LHCN-M2 (cell line): ENCODE data around the gene IL34. TPM values are rescaled to one million over a fixed set of nuclear protein-coding genes. Genes with fewer than 3 reads are reported as not detected.
A peak's percentile ranks its signal among the peaks of the same experiment; 100 is the strongest.

Experiments
- DNase-seq: peaks from one replicate; pipeline ENCODE4 v3.0.0-alpha.2; 2012; ENCODE audit warnings: low read depth
- total RNA-seq: library from RNA; depleted of rRNA; stranded (reverse); fragments of >200 nt; gene quantifications from 2 replicates; pipeline ENCODE4 v1.2.3, GENCODE V29; 2014

The IL34 gene
- total RNA-seq, 1 experiment from 2014 or later, result 4.1 TPM

DNA sequence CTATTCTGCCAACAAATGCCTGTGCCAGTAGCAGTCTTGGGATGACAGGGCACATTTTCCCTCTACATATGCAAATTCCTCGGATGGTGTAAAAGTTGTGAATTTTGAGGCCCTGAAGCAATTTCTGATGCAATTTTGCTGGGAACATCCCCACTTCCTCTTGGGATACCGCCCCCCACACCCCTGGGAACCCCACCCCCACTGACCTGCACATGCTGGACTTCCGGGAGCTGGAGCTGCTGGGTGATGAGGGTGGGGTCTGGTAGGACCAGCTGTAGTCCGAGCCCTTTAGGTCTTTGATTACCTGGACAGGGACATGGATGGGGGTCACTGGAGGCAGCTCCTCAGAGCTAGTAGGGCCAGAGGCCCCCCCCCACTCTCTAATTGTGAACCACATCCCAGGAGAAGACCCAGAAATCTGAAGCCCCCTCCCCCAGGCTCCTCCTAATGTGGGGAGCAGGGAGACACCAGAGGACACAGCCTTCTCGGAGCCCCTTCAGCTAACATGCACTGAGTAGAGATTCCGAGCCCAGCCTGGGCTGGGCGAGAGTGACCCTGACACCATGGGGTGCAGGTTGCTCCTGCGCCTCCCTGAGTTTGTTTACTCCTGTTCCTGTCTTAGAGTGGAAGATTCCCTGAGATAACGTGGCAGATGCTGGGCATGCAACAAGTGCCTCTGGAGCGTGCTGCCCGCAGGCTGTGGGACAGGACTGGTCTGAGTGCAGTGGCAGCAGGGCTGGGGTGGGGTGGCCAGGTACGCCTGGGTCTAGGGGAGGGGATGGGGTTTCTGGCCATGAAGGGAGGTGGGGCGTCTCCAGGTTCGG, 30.5 kb downstream of the IL34 start:
- DNase-seq, result no peak

DNA sequence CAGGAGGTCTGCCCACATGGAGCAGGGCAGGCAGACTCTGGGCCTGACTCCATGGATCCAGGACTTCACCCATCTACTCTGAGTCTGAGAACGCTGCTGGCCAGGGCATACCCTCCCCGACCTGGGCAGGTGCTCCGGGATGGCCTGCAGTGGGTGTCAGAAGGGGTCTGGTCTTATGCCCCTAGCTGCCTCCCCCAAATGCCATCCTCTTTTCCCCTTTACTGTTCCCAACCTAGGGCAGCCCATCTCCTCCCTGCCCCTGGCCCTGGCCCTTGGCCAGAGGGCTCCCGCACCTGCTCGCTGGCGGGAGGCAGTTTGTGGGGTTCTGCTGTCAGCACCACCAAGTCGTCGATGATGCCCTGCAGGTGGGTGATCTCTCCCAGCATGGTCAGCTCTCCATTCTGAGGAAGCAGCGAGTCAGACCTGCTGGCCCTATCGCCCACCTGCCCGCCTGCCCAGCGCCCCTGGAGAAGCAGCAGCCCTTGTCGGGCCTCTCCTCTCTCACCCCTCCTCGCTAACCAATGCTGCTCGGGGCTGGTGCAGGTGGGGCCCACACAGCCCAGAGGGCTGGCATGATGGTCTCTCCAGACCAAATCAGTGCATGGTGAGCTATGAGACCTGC, 31.3 kb downstream of the IL34 start:
- DNase-seq, result no peak

DNA sequence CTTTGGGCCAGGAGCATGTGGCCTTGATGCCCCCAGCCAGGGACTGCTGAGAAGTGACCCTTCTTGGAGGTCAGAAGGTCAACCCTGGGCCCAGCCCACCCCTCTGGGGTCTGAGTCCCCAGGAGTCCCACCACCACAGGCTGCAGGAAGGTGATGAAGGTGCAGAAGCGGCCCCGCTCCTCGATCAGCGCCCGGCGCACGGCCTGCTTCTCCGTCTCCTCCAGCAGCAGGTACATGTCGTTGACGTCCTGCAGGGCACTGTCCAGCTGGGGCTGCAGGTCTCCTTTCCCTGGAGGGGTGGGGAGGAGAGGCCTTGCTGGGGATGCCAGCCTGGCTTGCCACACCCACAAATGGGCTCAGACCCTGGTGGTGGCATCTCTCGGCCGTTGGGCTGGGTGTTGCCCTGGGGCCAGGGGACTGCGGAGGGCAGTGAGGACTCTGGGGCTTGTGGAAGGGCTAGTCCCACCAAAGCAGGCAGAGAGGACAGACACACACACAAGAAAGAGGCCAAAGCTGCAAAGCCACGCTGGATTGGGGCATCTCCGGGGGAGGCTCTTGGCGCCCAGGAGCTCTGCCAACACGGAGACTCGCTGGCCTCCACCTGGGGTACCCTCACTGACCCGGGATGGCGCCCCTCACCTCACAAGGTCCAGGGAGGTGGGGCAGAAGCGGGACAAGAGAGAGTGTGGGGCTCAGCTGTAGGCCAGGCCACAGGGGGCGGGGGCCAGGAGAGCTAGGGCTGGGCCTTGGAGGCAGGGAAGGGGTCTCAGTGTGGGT, 31.9 kb downstream of the IL34 start:
- DNase-seq, result no peak

DNA sequence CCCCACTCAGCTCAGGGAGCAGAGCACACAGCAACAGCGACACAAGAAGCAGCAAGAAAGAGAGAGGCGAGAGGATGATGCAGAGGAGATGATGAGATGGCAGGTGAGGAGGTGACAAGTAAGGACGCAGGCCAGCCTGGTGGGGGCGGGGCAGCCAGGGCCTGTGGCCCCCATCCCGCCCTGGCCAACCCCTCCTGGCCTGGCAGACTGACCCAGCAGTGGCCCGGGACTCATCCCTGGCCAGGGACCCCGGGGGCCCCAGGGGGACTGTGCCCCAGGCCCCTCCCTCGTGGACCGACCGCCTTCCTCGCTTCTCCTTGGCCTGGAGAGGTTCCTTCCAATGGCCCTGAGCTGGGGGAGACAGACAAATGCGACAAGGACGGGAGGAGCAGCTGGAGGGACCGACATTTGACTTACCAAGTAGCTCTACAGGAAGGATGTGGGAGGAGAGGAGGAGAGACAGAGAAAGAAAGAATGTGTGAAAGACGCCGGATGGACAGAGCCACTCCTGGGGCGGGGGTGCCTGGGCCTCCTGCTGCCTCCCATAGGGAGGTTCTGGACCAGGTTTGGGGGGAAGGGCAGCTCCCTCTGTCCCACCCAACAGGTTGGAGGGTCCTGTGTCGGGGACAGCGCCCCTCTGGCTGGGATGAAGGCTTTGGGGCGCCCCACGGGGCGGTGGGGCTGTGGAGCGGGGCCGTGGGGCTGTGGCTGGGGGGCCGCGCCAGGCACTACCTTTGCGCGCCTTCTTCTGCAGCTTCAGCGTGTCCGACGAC, 32.7 kb downstream of the IL34 start:
- DNase-seq, result no peak

GRCh38 chr16:70679671-70680494, 33.5 kb downstream of the IL34 start:
- DNase-seq, result no peak

DNA sequence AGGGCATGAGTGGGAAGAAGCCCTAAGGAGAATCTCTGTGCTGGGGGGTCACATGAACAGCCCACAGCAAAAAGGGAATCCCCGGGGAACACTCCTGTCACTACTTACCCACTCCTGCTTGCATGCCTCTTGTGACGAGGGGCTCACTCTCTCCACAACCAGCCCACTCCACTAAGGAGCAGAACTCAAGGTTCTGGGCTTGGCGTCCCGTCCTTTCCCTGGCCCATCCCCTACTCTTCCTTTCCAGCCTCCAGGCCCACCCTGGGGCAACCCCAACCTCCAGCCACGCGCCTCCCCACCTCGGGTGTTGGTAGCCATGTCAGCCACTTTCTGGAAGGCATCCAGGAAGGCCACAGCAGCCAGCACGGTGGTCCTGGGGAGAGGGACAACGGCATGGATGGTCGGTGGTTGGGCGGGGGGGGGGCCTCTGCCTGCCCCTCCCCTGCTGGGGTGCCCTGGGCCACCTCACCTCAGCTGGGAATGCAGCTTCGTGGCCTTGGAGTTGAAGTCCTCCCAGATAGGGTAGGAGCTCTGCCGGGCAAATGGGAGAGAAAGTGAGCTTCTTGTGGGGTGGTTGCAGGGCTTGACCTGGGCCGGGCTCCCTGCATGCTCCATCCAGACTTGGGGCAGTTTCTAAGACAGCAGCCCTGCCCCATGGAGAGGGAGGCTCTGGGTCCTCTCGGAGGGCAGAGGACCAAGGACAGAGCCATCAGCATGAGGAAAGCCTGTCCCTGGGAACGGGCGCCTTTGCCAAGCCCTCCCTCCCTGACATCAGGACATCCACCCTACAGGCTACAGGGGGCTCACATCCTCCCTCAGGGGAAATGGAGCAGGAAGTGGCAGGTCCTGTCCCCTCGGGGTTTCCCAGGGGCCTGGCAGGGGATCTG, 34.4 kb downstream of the IL34 start:
- DNase-seq, result no peak

DNA sequence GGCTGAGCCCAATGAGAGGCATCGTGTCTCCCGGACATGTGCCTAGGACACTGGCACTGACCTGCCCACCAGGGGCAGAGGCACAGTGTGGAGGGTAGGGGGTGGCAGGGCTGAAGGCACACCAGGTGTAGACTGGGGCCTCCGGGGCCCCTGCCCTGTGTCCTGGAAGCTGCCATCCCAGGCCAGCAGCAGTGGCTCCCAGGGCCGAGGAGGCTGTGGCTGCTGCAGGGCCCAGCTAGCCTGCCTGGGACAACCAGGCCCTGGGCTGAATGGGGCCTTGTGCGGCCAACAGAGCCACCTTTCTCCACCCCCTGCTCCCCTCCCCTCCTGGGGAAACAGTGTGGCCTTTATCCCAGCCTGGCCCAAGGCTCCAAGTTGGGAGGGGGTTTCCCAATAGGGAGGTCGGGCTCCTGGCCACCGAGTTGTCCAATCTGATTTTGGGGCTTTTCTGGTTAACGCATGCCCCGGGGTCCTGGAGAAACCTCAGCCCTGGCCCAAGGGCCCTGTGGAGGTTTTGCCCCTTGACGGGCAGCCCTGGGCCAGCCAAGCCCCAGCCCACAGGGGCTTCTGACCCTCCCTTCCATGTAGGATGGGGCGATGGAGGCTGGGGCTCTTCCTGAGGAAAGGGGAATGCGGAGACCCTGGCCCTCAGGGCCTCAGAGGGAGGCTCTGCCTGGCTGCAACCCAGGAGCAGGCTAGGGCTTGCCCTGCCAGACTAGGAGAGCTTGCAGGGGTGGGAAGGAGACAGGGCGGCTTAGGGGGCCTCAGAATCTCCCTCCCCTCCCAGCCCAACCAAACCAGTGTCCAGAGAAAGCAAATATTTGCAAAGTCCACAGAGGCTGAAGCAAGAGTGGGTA, 35.3 kb downstream of the IL34 start:
- no peak for DNase-seq

DNA sequence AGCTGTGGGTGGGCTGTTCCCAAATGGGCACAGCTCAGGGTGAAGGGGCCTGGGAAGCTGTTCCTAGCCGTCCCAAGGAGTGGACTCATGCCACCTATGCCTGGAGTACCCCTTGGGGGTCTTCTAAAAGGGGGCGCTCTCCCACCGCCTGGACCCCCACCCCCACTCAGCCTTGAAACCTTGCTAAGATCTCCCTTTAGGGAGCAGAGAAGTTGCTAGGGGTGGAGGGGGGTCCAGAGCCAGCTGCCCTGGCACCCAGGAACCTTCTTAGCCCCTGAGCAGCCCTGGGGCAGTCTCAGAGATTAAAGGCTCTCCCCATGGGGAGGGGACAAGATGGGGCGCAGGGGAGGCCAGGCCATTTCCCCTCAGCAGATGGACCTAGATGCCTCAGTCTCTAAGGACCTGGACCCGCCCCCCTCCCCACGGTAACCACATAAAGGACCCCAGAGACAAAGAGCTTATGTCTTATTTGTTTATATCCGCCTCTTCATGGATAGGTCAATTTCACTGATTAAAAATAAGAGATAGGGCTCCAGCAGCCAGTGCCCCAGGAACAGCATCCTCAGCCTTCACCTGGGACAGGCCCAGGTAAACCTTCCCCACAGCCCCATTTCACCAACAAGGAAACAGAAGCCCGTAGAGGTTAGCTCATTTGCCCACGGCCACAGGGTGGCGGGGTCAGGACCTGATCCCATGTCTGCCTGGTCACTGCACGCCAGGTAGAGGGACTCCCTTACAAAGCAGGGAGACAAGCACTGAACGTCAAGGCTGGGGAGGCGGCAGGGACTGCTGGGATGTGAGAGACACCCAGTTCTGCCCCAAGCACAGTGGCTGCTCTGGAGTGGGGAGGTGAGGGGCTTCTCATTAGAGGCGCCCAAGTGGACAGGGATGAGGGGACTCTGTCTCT, 36.1 kb downstream of the IL34 start:
- no peak for DNase-seq

- no peak for DNase-seq
Measured at GRCh38 chr16:70683146-70683944, 37.0 kb downstream of the IL34 start.

DNA sequence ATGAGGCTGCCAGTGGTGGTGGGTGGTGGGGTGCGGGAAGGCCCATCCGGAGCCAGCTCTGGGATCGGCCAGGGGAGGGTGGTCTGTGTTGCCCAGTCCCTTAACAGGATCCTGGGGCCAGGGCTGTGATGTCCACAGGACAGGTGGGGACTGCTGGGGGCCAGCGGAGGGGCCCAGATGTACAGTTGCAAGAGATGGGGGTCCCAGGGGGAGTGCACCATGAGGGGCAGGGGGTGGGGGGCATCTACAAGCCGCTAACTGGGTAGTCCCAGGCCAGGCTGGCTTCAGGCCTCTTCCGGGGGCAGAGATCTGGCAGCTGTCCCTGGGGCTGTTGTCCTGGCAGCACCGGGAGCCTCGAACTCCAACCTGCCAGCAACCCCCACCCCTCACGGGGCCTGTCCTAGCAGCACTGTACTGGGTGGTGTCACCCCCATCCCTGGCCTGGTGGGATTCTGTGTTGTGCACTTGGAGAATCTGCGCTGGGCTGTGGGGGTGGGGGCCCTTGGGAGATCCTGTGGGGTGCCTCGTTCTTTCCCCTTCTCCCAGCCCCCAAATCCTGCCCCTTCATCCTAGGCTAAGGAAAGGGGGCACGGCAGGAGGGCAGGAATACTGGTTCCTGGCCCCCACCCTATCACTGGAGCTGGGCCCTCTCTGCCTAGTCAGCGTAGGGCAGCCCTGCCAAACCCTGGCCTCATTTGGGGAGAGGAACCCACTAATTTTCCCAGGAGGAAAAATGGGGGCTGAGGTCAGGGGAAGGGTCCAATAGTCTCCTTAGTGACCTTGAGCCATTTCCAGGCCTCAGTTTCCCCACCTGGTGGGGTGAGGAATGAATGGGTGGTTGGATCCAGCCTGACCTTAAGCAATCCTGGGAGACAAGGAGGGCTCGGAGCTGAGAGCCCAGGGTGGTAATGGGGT, 38.0 kb downstream of the IL34 start:
- DNase-seq, result no peak

GRCh38 chr16:70685061-70685937, 38.9 kb downstream of the IL34 start:
- peak; percentile 30 for DNase-seq

GRCh38 chr16:70685938-70686375, 39.6 kb downstream of the IL34 start, which contains the start of gene MTSS2:
Gene MTSS2 (minus strand): TSS chr16:70686053. CDS start chr16:70685791, 262 bp downstream.
- peak; percentile 85 for DNase-seq

DNA sequence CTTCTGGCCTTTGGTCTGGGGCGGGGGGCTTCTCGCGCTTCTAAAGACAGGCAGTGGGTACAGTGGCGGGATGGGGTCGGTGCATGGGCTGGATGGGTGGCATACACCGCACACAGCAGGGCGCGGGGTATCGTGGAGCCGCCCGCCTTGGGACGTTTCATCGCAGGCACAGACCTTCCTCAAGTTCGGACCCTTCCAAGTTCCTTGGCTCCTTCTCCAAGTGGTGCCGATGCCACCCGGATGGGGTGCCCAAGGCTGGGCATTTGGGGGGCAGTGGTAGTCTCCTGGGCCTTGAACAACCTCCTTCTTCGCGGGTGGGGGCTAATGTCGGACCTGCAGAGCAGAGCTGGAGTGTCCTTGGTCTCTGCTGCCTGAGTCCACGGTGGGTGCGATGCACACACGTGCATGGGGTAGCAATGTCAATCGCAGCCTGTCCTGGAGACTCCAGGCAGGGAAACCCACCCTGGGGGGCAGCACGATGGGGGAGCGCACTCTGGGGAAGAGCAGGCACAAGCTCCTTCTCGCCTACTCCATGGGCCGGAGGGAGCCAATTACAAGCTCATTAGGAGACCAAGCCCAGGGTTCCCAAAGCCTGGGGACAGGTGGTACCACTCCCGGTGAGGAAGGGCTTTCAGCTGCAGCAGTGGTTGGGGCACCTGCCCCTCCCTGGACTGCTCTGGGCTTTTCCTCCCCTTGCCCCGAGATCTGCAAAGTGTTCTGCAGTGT, 40.2 kb downstream of the IL34 start:
- DNase-seq, result peak; percentile 52

- DNase-seq, result peak; percentile 91
Measured at GRCh38 chr16:70687102-70687511, 40.7 kb downstream of the IL34 start.
